Natural killer cell (primary cell): ENCODE data around the gene MCIDAS. TPM values are rescaled to one million over a fixed set of nuclear protein-coding genes. Genes with fewer than 3 reads are reported as not detected.

ENCODE experiments used
- ATAC-seq, 3 donors: fragments of 150-1000 bp in 2 of 3; fragments of 200-7000 bp in 1 of 3; cut with Tn5 transposase; 1 replicate in 1 of 3; 2 replicates in 2 of 3; pipeline ENCODE4 v1.10.0; 2021; ENCODE audit warnings: mild to moderate bottlenecking in 2 of 3, moderate library complexity in 2 of 3
- DNase-seq, 2 donors: peaks; one replicate each; pipeline versions ENCODE4 v3.0.0 to v3.0.0-alpha.2; 2013 to 2021; ENCODE audit warnings: mixed read lengths in 1 of 2
- H3K27ac ChIP-seq: one replicate; pipeline ENCODE4 v1.5.1; 2013; ENCODE audit warnings: mild to moderate bottlenecking, low read length
- H3K27me3 ChIP-seq: one replicate; pipeline ENCODE4 v1.6.1; 2013; ENCODE audit warnings: low read length; ENCODE audit not compliant: control insufficient read depth, insufficient read depth
- H3K36me3 ChIP-seq: one replicate; pipeline ENCODE4 v1.6.1; 2013; ENCODE audit warnings: low read length; ENCODE audit not compliant: control insufficient read depth, insufficient read depth
- H3K4me1 ChIP-seq: one replicate; pipeline ENCODE4 v1.6.1; 2013; ENCODE audit warnings: low read length; ENCODE audit not compliant: control insufficient read depth, insufficient read depth
- H3K4me3 ChIP-seq: one replicate; pipeline ENCODE4 v1.5.1; 2013; ENCODE audit warnings: low read length
- H3K9me3 ChIP-seq: one replicate; pipeline ENCODE4 v1.6.1; 2013; ENCODE audit warnings: low read length; ENCODE audit not compliant: control insufficient read depth, insufficient read depth
- H3K27ac Mint-ChIP-seq, 2 donors: one replicate each; pipeline ENCODE4 v1.8.0; 2022; ENCODE audit warnings: mild to moderate bottlenecking in 2 of 2, mixed read lengths in 2 of 2, moderate library complexity in 1 of 2
- H3K27me3 Mint-ChIP-seq, 2 donors: one replicate each; pipeline ENCODE4 v1.8.0; 2022; ENCODE audit warnings: low read depth in 2 of 2, mixed read lengths in 2 of 2
- H3K36me3 Mint-ChIP-seq: one replicate; pipeline ENCODE4 v1.8.0; 2022; ENCODE audit warnings: mixed read lengths
- H3K4me1 Mint-ChIP-seq, 2 donors: one replicate each; pipeline ENCODE4 v1.8.0; 2022; ENCODE audit warnings: mixed read lengths in 2 of 2
- H3K4me3 Mint-ChIP-seq: one replicate; pipeline ENCODE4 v1.8.0; 2022; ENCODE audit warnings: mild to moderate bottlenecking, moderate library complexity, mixed read lengths
- H3K9me3 Mint-ChIP-seq, 2 donors: one replicate each; pipeline ENCODE4 v1.8.0; 2022; ENCODE audit warnings: mixed read lengths in 2 of 2
- CTCF ChIP-seq: fragments of 200-600 bp; IDR thresholded peaks from one replicate; pipeline ENCODE4 v1.8.0; 2022; ENCODE audit warnings: antibody characterized with exemption
- WGBS: methylation state at CpG from one replicate; pipeline ENCODE4 v1.1.7; 2013; ENCODE audit warnings: missing lambda C conversion rate; ENCODE audit not compliant: insufficient coverage; 5-methylcytosine and 5-hydroxymethylcytosine counted together
- intact Hi-C: fragments of 100-400 bp; cut with micrococcal nuclease; formaldehyde crosslinking; loops from one replicate; pipeline ENCODE4 v1.14.2; 2022
- total RNA-seq, 4 donors: library from RNA; stranded (reverse); fragments of 120-200 nt in 1 of 4; gene quantifications; one replicate each; pipeline versions ENCODE4 v1.2.3 to v1.2.4, GENCODE V29; 2013 to 2022

The MCIDAS gene
- total RNA-seq, 3 donors from 2014 or later (not counting 1 experiment from before 2014, with no cell fraction given) = not detected

DNA sequence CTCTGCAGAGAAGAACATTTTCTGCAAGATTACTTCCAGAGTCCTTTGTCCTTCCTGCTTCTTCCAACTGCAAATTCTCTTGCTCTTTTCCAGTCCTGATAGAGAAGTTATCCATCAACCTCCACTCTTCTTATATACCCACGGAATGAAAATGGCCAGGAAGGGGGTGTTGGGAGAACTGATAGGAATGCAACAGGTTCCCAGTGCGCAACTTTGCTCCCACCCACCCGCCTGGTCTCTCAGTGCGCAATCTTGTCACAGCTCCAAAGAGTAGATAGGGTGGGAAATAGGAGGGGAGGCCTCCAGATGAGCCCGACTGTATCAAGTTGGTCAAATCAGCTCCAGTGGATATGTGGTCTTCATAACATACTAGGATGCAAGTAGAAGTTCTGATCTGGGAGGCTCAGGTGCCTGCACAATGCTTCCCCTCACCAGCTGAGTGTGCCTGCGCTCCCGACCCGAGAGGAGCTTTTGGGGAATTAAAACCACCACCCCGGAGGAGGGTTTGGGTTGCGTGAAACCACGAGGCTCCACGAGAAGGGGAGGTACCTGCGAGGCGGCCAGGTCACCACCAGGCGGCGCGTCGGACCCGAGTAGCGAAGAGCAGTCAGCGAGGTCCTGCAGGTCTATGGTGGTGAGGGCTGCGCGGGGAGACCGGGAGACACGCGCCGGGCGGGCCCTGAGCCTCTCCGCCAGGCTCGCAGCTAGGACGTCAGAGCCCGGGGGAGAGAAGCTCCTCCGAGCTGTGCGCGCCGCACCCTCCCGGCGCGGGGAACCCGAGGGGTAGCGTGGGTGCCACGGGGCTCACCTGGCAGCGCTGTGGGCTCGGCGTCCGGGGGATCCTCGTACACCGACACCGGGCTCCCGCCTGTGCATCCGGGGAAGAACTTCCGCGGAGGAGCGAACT is 835 bp downstream of the MCIDAS start:
- Histone ChIP-seq H3K36me3 (no peaks in the 10 kb centered on the region), H3K27me3 (peaks cover 81% of the 10 kb centered on the region), H3K9me3 (no peaks in the 10 kb centered on the region), H3K4me1 (peaks cover 36% of the 10 kb centered on the region), H3K4me3 (no peak overlapping the region), H3K27ac (no peak overlapping the region)
- no peaks in the 10 kb centered on the region for H3K9me3 Mint-ChIP-seq
- H3K27ac Mint-ChIP-seq = no peak overlapping the region
- peaks cover 21 to 27% of the 10 kb centered on the region in 2 donors for H3K4me1 Mint-ChIP-seq
- 3% methylated on average over 53 of the region's 54 CpGs for WGBS
- peak in 1 of 2 donors; percentile 56 for DNase-seq
- intact Hi-C loops = no loop called here
- H3K36me3 Mint-ChIP-seq = no peaks in the 10 kb centered on the region
- peak overlapping the region; percentile 64 for H3K4me3 Mint-ChIP-seq
- ATAC-seq = peak in 2 of 3 donors; percentile 46
- H3K27me3 Mint-ChIP-seq = peaks cover 74 to 82% of the 10 kb centered on the region in 2 donors
- no peak for TF ChIP-seq CTCF

- Mint-ChIP-seq H3K27ac (no peak overlapping the region), H3K9me3 (no peaks in the 10 kb centered on the region), H3K27me3 (peaks cover 77 to 82% of the 10 kb centered on the region in 2 donors), H3K36me3 (no peaks in the 10 kb centered on the region), H3K4me3 (peak overlapping the region; percentile 55), H3K4me1 (peaks cover 24 to 30% of the 10 kb centered on the region in 2 donors)
- no peak overlapping the region for H3K27ac ChIP-seq
- peaks cover 38% of the 10 kb centered on the region for H3K4me1 ChIP-seq
- H3K27me3 ChIP-seq = peaks cover 81% of the 10 kb centered on the region
- TF ChIP-seq CTCF = no peak
- no peaks in the 10 kb centered on the region for H3K9me3 ChIP-seq
- no peak overlapping the region for H3K4me3 ChIP-seq
- ATAC-seq (no peak), DNase-seq (no peak)
- no peaks in the 10 kb centered on the region for H3K36me3 ChIP-seq
- intact Hi-C loops = no loop called here
Observed at GRCh38 chr5:55225346-55225745, 1.8 kb downstream of the MCIDAS start.

GRCh38 chr5:55223812-55224240 is 3.3 kb downstream of the MCIDAS start:
- H3K36me3 Mint-ChIP-seq = no peaks in the 10 kb centered on the region
- 24% methylated on average over 6 of the region's 7 CpGs for WGBS
- no peak overlapping the region for H3K27ac ChIP-seq
- no peaks in the 10 kb centered on the region for H3K9me3 Mint-ChIP-seq
- ATAC-seq (no peak), DNase-seq (no peak)
- peaks cover 69% of the 10 kb centered on the region for H3K27me3 ChIP-seq
- H3K27me3 Mint-ChIP-seq = peaks cover 77 to 80% of the 10 kb centered on the region in 2 donors
- intact Hi-C loops = no loop called here
- no peak for TF ChIP-seq CTCF
- H3K36me3 ChIP-seq = no peaks in the 10 kb centered on the region
- no peaks in the 10 kb centered on the region for H3K9me3 ChIP-seq
- H3K4me3 ChIP-seq = no peak overlapping the region
- H3K27ac Mint-ChIP-seq = no peak overlapping the region
- H3K4me3 Mint-ChIP-seq = peak overlapping the region; percentile 50
- peaks cover 28 to 33% of the 10 kb centered on the region in 2 donors for H3K4me1 Mint-ChIP-seq
- peaks cover 41% of the 10 kb centered on the region for H3K4me1 ChIP-seq
